Type B pancreatic cell (in vitro differentiated cells): ENCODE results near the gene LRRC36. TPM values are rescaled to one million over a fixed set of nuclear protein-coding genes. Genes with fewer than 3 reads are reported as not detected.
A peak's percentile ranks its signal among the peaks of the same experiment; 100 is the strongest.

ENCODE experiments used
- DNase-seq: peaks from one replicate; pipeline ENCODE4 v3.0.0; 2021; ENCODE audit warnings: mixed read lengths; ENCODE audit not compliant: unreplicated experiment; ENCODE audit errors: extremely low spot score
- H3K27ac Mint-ChIP-seq: 2 replicates; pipeline ENCODE4 v1.8.0; 2021; ENCODE audit warnings: mild to moderate bottlenecking, mixed read lengths
- H3K27me3 Mint-ChIP-seq: 2 replicates; pipeline ENCODE4 v1.8.0; 2021; ENCODE audit warnings: mixed read lengths
- H3K36me3 Mint-ChIP-seq: 2 replicates; pipeline ENCODE4 v1.8.0; 2021; ENCODE audit warnings: mixed read lengths
- H3K4me1 Mint-ChIP-seq: one replicate; pipeline ENCODE4 v1.8.0; 2021; ENCODE audit warnings: mixed read lengths; ENCODE audit not compliant: unreplicated experiment
- H3K4me3 Mint-ChIP-seq: 2 replicates; pipeline ENCODE4 v1.8.0; 2021; ENCODE audit warnings: mild to moderate bottlenecking, mixed read lengths
- H3K9me3 Mint-ChIP-seq: 2 replicates; pipeline ENCODE4 v1.8.0; 2021; ENCODE audit warnings: mixed read lengths
- total RNA-seq: library from RNA; stranded (reverse); gene quantifications from 2 replicates; pipeline ENCODE4 v1.2.1, GENCODE V29; 2021; ENCODE audit warnings: low replicate concordance
- TF ChIP-seq, protein P1 (sequence below): fragments of 200-600 bp; sonication (generic); conservative IDR thresholded peaks from 2 replicates; pipeline ENCODE4 v1.5.0; 2021; ENCODE audit warnings: antibody characterized with exemption, mild to moderate bottlenecking

The LRRC36 gene
- total RNA-seq, 1 donor from 2014 or later = 1.1 TPM

DNA sequence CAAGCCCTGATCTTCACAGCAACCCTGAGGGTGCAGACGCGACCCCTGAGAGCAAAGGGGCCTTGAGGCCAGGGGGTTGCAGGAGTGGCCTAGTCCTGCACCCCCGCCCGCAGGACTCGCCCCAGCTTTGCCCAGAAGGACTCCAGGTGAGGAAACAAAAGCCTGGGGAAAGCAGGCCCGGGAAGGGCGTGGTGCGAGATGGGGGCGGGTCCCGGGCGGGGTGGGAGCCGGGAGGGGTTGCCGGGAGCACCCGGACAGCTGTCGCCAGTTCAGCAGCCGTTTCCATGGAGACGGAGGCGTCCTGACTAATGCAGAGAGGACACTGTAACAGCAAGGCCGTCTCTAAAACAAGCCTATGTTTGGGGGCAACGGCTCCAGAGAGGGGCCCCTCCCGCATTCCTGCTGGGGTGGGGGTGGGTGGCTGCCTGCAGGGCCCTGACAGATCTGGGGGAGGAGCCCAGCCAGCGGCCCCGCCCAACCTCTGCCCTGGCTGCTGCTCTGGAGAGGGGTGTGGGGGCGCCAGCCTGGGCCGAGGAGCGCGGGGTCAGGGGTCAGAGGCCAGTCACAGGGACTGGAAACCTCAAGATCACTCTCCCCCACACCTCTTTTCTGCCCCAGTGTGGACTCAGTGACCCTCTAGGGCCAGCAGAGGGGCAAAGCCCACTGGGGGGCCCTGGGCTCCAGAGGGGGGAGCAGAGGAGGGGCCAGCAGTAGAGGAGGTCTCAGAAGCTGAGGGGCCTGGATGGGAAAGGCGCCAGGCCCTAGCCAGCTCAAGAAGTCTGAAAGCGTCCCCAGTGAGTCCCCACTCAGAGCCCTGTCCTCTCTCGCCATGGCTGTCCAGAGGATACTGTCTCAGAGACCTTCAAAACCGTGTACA lies 69.8 kb downstream of the LRRC36 start:
- TF ChIP-seq, protein P1, sequence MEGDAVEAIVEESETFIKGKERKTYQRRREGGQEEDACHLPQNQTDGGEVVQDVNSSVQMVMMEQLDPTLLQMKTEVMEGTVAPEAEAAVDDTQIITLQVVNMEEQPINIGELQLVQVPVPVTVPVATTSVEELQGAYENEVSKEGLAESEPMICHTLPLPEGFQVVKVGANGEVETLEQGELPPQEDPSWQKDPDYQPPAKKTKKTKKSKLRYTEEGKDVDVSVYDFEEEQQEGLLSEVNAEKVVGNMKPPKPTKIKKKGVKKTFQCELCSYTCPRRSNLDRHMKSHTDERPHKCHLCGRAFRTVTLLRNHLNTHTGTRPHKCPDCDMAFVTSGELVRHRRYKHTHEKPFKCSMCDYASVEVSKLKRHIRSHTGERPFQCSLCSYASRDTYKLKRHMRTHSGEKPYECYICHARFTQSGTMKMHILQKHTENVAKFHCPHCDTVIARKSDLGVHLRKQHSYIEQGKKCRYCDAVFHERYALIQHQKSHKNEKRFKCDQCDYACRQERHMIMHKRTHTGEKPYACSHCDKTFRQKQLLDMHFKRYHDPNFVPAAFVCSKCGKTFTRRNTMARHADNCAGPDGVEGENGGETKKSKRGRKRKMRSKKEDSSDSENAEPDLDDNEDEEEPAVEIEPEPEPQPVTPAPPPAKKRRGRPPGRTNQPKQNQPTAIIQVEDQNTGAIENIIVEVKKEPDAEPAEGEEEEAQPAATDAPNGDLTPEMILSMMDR = no peak
- Mint-ChIP-seq H3K27me3 (peaks cover 18% of the 10 kb centered on the region), H3K36me3 (no peaks in the 10 kb centered on the region), H3K4me1 (peaks cover 9% of the 10 kb centered on the region), H3K4me3 (peak overlapping the region; percentile 55), H3K9me3 (no peaks in the 10 kb centered on the region), H3K27ac (peak overlapping the region; percentile 70)
- no peak for DNase-seq

DNA sequence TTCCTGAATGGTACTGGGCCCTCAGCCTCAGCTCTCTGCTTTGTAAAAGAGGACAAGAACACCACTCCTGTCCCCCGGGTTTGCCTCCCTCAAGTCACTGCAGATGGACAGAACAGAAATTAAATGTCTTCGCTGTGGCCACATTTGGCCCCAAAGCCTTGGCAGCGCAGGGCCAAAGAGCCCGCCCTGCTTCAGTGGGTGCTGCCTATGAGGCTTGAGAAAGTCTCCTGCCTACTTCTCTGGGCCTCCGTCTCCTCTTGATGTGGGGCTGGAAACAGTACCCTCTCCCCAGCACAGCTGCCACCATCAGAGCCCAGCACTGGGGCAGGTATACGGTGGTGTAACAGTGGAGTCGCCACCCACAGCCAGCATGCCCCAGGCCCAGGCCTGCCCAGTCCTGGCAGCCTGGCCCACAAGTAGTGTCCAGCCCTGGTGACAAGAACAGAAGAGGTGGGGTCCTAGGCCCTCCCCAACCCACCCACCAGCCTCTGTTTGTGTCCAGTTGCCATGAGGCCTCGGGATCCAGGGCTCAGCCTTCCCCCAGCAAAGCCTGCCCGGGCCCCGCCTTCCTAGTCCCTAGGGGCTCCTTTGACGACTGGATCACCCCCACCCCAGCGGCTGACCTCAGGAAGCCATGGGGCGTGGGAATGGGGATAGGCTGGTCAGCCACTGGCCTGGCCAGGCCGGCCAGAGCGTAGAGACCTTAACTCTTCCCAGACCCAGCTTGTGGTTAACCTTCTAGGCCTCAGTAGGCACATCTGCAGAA lies 70.6 kb downstream of the LRRC36 start:
- Mint-ChIP-seq H3K27me3 (peaks cover 18% of the 10 kb centered on the region), H3K27ac (peak overlapping the region; percentile 53), H3K36me3 (no peaks in the 10 kb centered on the region), H3K9me3 (no peaks in the 10 kb centered on the region), H3K4me1 (peaks cover 16% of the 10 kb centered on the region), H3K4me3 (no peak overlapping the region)
- no peak for DNase-seq
- TF ChIP-seq, protein P1 = no peak

DNA sequence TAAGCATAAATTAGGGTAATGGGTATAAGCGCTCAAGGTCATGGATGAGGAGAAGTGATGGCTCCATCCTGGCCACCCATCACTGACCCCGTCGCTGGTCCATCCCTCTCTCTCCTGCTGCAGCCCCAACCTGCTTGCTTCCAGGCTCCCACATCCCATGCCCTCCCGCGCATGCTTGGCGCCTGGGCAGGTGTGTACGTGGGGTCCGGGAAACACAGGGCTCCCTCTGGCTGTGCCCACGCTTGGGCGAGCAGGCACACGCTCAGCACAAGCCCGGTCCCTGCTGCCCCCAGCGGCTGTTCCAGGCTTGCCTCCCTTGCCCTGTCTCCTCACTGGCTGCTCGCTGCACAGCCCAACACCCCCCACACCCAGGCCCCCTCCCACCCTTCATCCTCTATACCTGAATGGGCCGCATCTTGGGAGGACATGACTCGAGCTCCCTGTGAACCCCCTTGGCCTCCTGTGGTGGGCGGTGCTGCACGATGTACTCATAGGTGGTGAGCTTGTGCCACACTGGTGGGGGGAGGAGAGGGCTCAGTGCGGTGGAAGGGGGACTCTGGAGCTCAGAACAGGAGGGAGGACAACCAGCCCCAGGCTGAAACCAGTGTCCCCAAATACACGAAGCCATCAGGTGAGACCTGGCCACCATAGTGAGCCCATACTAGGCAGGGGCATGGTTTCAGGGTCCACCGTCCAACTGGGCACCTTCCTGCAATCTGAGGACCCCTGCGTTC lies 71.4 kb downstream of the LRRC36 start:
- Mint-ChIP-seq H3K9me3 (no peaks in the 10 kb centered on the region), H3K36me3 (no peaks in the 10 kb centered on the region), H3K27ac (no peak overlapping the region), H3K4me3 (no peak overlapping the region), H3K27me3 (peaks cover 13% of the 10 kb centered on the region), H3K4me1 (peaks cover 13% of the 10 kb centered on the region)
- DNase-seq = no peak
- TF ChIP-seq, protein P1 = no peak

DNA sequence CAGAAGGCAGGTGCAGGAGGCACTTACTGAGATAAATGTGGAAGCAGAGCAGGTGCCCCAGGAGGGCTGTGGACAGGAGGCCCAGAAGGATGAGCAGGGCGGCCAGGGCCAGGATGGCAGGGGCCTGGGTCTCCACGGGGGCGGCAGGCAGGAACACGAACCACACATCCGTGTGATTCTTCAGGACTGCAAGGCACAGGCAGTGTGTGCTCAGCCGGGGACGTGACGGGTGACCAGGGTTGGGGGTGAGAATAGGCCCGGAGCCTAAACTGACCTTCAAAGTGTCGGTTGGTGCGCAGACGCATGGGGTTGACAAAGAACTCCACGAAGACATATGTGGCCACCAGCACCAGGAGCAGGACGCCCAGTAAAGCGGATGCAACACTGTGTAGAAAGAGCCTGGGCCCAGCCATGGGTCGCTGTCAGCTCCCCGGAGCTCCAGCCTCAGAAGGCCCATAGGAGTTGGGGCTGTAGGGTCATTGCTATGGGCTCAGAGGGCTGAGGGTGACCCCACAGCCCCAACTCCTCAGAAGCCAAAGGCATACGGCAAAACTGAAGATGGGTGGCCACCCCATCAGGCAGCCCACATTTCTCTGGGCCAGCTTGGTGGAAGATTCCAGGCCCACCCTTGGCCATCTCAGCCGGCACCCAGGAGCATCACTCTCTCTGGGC lies 72.1 kb downstream of the LRRC36 start:
- H3K9me3 Mint-ChIP-seq = no peaks in the 10 kb centered on the region
- no peak overlapping the region for H3K4me3 Mint-ChIP-seq
- peaks cover 13% of the 10 kb centered on the region for H3K27me3 Mint-ChIP-seq
- TF ChIP-seq, protein P1 = no peak
- H3K27ac Mint-ChIP-seq = no peak overlapping the region
- H3K36me3 Mint-ChIP-seq = peaks cover 3% of the 10 kb centered on the region
- peaks cover 18% of the 10 kb centered on the region for H3K4me1 Mint-ChIP-seq
- DNase-seq = no peak

DNA sequence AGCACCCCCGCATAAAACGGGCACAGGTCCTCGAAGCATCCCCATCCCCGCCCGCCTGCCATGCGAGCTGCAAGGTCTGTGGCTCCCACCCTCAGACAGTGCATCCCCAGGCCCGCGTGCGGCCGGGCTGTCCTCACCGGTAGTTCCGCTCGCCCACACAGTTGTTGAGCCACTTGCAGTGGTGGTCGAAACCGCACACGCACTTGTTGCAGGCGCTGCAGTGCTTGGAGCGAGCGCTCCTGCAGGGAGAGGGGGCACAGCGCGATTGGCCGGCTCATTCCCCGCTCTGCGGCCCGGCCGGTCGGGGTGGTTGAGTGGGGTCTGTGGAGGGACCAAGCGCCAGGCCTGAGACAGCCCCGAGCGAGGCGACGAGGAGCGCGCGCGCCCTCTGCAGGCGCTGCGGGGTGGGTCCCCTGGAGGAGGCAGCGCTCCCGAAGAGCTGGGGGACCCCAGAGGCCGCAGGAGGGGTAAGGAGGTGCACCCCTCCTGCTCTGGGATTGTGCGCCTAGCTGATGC lies 72.7 kb downstream of the LRRC36 start:
- DNase-seq = no peak
- TF ChIP-seq, protein P1 = peak; percentile 87
- no peak overlapping the region for H3K27ac Mint-ChIP-seq
- no peaks in the 10 kb centered on the region for H3K9me3 Mint-ChIP-seq
- H3K4me3 Mint-ChIP-seq = no peak overlapping the region
- peaks cover 7% of the 10 kb centered on the region for H3K27me3 Mint-ChIP-seq
- peaks cover 23% of the 10 kb centered on the region for H3K4me1 Mint-ChIP-seq
- H3K36me3 Mint-ChIP-seq = peaks cover 3% of the 10 kb centered on the region
